Activated T-helper 2 cell treated with anti-CD3 and anti-CD28 coated beads, Interferon-gamma antibody, Interleukin-2, Interleukin-4, amounts not matched to agents 10 μg/mL and 5 μg/mL and 100 μg/mL, durations not matched to agents 14 hours and 24 hours and 36 hours (primary cell): ENCODE measurements around the gene BPIFB2. TPM values are rescaled to one million over a fixed set of nuclear protein-coding genes. Genes with fewer than 3 reads are reported as not detected.
"Not testable (repeated sequence)": the region's sequence is repeated elsewhere in the genome, so short reads cannot be mapped to it uniquely, and the experiment has no call there.

Source experiments
- DNase-seq: peaks from one replicate; pipeline ENCODE4 v3.0.0; 2021; ENCODE audit warnings: low spot score
- H3K27ac Mint-ChIP-seq: one replicate; pipeline ENCODE4 v1.8.0; 2021; ENCODE audit warnings: mixed read lengths
- H3K27me3 Mint-ChIP-seq: one replicate; pipeline ENCODE4 v1.8.0; 2021; ENCODE audit warnings: low read depth, mixed read lengths
- H3K36me3 Mint-ChIP-seq: one replicate; pipeline ENCODE4 v1.8.0; 2021; ENCODE audit warnings: low read depth, mixed read lengths
- H3K4me1 Mint-ChIP-seq: one replicate; pipeline ENCODE4 v1.8.0; 2021; ENCODE audit warnings: low read depth, mixed read lengths
- H3K4me3 Mint-ChIP-seq: one replicate; pipeline ENCODE4 v1.8.0; 2021; ENCODE audit warnings: low read depth, mild to moderate bottlenecking, moderate library complexity, mixed read lengths
- H3K9me3 Mint-ChIP-seq: one replicate; pipeline ENCODE4 v1.8.0; 2021; ENCODE audit warnings: mixed read lengths
- intact Hi-C: fragments of 100-400 bp; cut with micrococcal nuclease; formaldehyde crosslinking; loops from one replicate; pipeline ENCODE4 v1.15.1; 2023
- total RNA-seq: library from RNA; stranded (reverse); gene quantifications from 2 replicates; pipeline ENCODE4 v1.2.3, GENCODE V29; 2022

Gene BPIFB2
- total RNA-seq, result not detected in 2 replicates

- no peak within 1 kb of the TSS for H3K4me3 Mint-ChIP-seq
- H3K9me3 Mint-ChIP-seq, result peaks cover 6% of the 10 kb centered on the region
- H3K27ac Mint-ChIP-seq, result no peak within 1 kb of the TSS
- intact Hi-C loops, result no loop called here
- DNase-seq, result no peak
- peaks cover 3% of the 10 kb centered on the region for H3K36me3 Mint-ChIP-seq
- peaks cover 3% of the 10 kb centered on the region for H3K27me3 Mint-ChIP-seq
- H3K4me1 Mint-ChIP-seq, result peaks cover 2% of the 10 kb centered on the region
Measured at GRCh38 chr20:33007376-33008335, at the start of gene BPIFB2. Gene BPIFB2 (plus strand): TSS chr20:33007704. CDS start chr20:33008575, 871 bp downstream.

GRCh38 chr20:32958574-32958973, 48.9 kb upstream of the BPIFB2 start:
- DNase-seq, result no peak
- Mint-ChIP-seq H3K36me3 (peaks cover 22% of the 10 kb centered on the region), H3K9me3 (peaks cover 30% of the 10 kb centered on the region), H3K4me3 (no peak overlapping the region), H3K27me3 (no peaks in the 10 kb centered on the region), H3K4me1 (peaks cover 8% of the 10 kb centered on the region), H3K27ac (no peak overlapping the region)
- intact Hi-C loops, result no loop called here

- peaks cover 25% of the 10 kb centered on the region for H3K9me3 Mint-ChIP-seq
- intact Hi-C loops, result no loop called here
- H3K36me3 Mint-ChIP-seq, result peaks cover 19% of the 10 kb centered on the region
- no peak overlapping the region for H3K4me3 Mint-ChIP-seq
- H3K27me3 Mint-ChIP-seq, result no peaks in the 10 kb centered on the region
- DNase-seq, result peak; percentile 7
- no peak overlapping the region for H3K27ac Mint-ChIP-seq
- peaks cover 14% of the 10 kb centered on the region for H3K4me1 Mint-ChIP-seq
Measured at GRCh38 chr20:32959351-32960221, 47.9 kb upstream of the BPIFB2 start.

- no peak for DNase-seq
- Mint-ChIP-seq H3K4me1 (peaks cover 15% of the 10 kb centered on the region), H3K4me3 (no peak overlapping the region), H3K27ac (no peak overlapping the region), H3K27me3 (no peaks in the 10 kb centered on the region), H3K36me3 (peaks cover 19% of the 10 kb centered on the region), H3K9me3 (peaks cover 24% of the 10 kb centered on the region)
- intact Hi-C loops, result no loop called here
Measured at GRCh38 chr20:32960222-32960518, 47.3 kb upstream of the BPIFB2 start.

- Mint-ChIP-seq H3K9me3 (peaks cover 19% of the 10 kb centered on the region), H3K36me3 (peaks cover 17% of the 10 kb centered on the region), H3K4me1 (peaks cover 24% of the 10 kb centered on the region), H3K27me3 (no peaks in the 10 kb centered on the region), H3K4me3 (no peak overlapping the region), H3K27ac (no peak overlapping the region)
- DNase-seq, result peak; percentile 7
- intact Hi-C loops, result no loop called here
Measured at GRCh38 chr20:32960849-32961731, 46.4 kb upstream of the BPIFB2 start.

- Mint-ChIP-seq H3K9me3 (peaks cover 13% of the 10 kb centered on the region), H3K4me1 (peaks cover 34% of the 10 kb centered on the region), H3K27ac (no peak overlapping the region), H3K36me3 (peaks cover 12% of the 10 kb centered on the region), H3K4me3 (no peak overlapping the region), H3K27me3 (no peaks in the 10 kb centered on the region)
- intact Hi-C loops, result no loop called here
- DNase-seq, result no peak
Measured at GRCh38 chr20:32962053-32962452, 45.5 kb upstream of the BPIFB2 start.

- H3K27me3 Mint-ChIP-seq, H3K27ac Mint-ChIP-seq, H3K36me3 Mint-ChIP-seq, intact Hi-C loops, H3K9me3 Mint-ChIP-seq, H3K4me3 Mint-ChIP-seq, DNase-seq: not testable (repeated sequence)
- H3K4me1 Mint-ChIP-seq, result peaks cover 40% of the 10 kb centered on the region
Measured at GRCh38 chr20:32962646-32963045, 44.9 kb upstream of the BPIFB2 start.

GRCh38 chr20:32963176-32963575, 44.3 kb upstream of the BPIFB2 start:
- Mint-ChIP-seq H3K27me3 (no peaks in the 10 kb centered on the region), H3K9me3 (peaks cover 3% of the 10 kb centered on the region), H3K27ac (no peak overlapping the region), H3K4me3 (no peak overlapping the region), H3K36me3 (peaks cover 2% of the 10 kb centered on the region), H3K4me1 (peaks cover 45% of the 10 kb centered on the region)
- intact Hi-C loops, result no loop called here
- DNase-seq, result no peak

GRCh38 chr20:32964575-32964974, 42.9 kb upstream of the BPIFB2 start:
- Mint-ChIP-seq H3K27ac (no peak overlapping the region), H3K4me3 (no peak overlapping the region), H3K9me3 (no peaks in the 10 kb centered on the region), H3K27me3 (no peaks in the 10 kb centered on the region), H3K36me3 (no peaks in the 10 kb centered on the region), H3K4me1 (peaks cover 59% of the 10 kb centered on the region)
- DNase-seq, result no peak
- intact Hi-C loops, result no loop called here

GRCh38 chr20:32965115-32965514, 42.4 kb upstream of the BPIFB2 start:
- intact Hi-C loops, result no loop called here
- H3K27me3 Mint-ChIP-seq, result no peaks in the 10 kb centered on the region
- no peaks in the 10 kb centered on the region for H3K36me3 Mint-ChIP-seq
- H3K9me3 Mint-ChIP-seq, result no peaks in the 10 kb centered on the region
- DNase-seq, result no peak
- no peak overlapping the region for H3K4me3 Mint-ChIP-seq
- peak overlapping the region; percentile 6 for H3K27ac Mint-ChIP-seq
- H3K4me1 Mint-ChIP-seq, result peaks cover 64% of the 10 kb centered on the region

- H3K4me1 Mint-ChIP-seq, result peaks cover 69% of the 10 kb centered on the region
- H3K27ac Mint-ChIP-seq, result peak overlapping the region; percentile 6
- no peak overlapping the region for H3K4me3 Mint-ChIP-seq
Measured at GRCh38 chr20:32965581-32966373, 41.7 kb upstream of the BPIFB2 start.

GRCh38 chr20:32966382-32966781, 41.1 kb upstream of the BPIFB2 start:
- peaks cover 71% of the 10 kb centered on the region for H3K4me1 Mint-ChIP-seq
- H3K27me3 Mint-ChIP-seq, result no peaks in the 10 kb centered on the region
- DNase-seq, result peak; percentile 7
- no peaks in the 10 kb centered on the region for H3K36me3 Mint-ChIP-seq
- no peak overlapping the region for H3K27ac Mint-ChIP-seq
- intact Hi-C loops, result no loop called here
- H3K9me3 Mint-ChIP-seq, result no peaks in the 10 kb centered on the region
- H3K4me3 Mint-ChIP-seq, result no peak overlapping the region

More at GRCh38 chr20:32965581-32966373, 41.7 kb upstream of the BPIFB2 start:
- intact Hi-C loops, result no loop called here
- DNase-seq, result peak; percentile 9
- Mint-ChIP-seq H3K36me3 (no peaks in the 10 kb centered on the region), H3K9me3 (no peaks in the 10 kb centered on the region), H3K27me3 (no peaks in the 10 kb centered on the region)
